NCI-H1417 (cell line): Measurements from ENCODE around the gene CBL.
"Not testable (repeated sequence)": the region's sequence is repeated elsewhere in the genome, so short reads cannot be mapped to it uniquely, and the experiment has no call there.

Source experiments
- DNase-seq, 3 experiments: peaks; one replicate each; lab custom pipeline; 2025; lab: John Stamatoyannopoulos, UW

Gene CBL

GRCh38 chr11:119205574-119206510, at the start of gene CBL:
CBL (plus strand) TSS chr11:119206339; CDS start chr11:119206418, 79 bp downstream.
- DNase-seq: peak; percentile 94 to 97 (median 97)

- no peak for DNase-seq
These were observed 49.6 kb upstream of the CBL start for GRCh38 chr11:119156496-119156895.

GRCh38 chr11:119157063-119157462, 49.1 kb upstream of the CBL start:
- no peak for DNase-seq

GRCh38 chr11:119158467-119158866, 47.7 kb upstream of the CBL start:
- DNase-seq: no peak

GRCh38 chr11:119160151-119160550, 46.0 kb upstream of the CBL start:
- DNase-seq: no peak

- no peak for DNase-seq
These were observed 44.3 kb upstream of the CBL start for GRCh38 chr11:119161871-119162270.

- no peak for DNase-seq
These were observed 39.6 kb upstream of the CBL start for GRCh38 chr11:119166368-119167076.

GRCh38 chr11:119167077-119167458, 39.1 kb upstream of the CBL start:
- DNase-seq: not testable (repeated sequence)

- DNase-seq: no peak
These were observed 38.2 kb upstream of the CBL start for GRCh38 chr11:119167933-119168332.

GRCh38 chr11:119168471-119169281, 37.5 kb upstream of the CBL start, which contains the start of gene NLRX1:
NLRX1 (plus strand) TSS chr11:119168725; CDS start chr11:119171404, 2,679 bp downstream.
- peak; percentile 79 to 95 (median 92) for DNase-seq

GRCh38 chr11:119169282-119169719, 36.8 kb upstream of the CBL start:
- no peak for DNase-seq

- no peak for DNase-seq
These were observed 33.6 kb upstream of the CBL start for GRCh38 chr11:119172513-119172912.

- no peak for DNase-seq
These were observed 32.7 kb upstream of the CBL start for GRCh38 chr11:119173453-119173852.

GRCh38 chr11:119175493-119176077, 30.6 kb upstream of the CBL start:
- peak in 1 of 3 experiments; percentile 38 for DNase-seq

GRCh38 chr11:119178166-119178680, 27.9 kb upstream of the CBL start:
- DNase-seq: no peak

GRCh38 chr11:119179342-119179741, 26.8 kb upstream of the CBL start:
- DNase-seq: no peak

GRCh38 chr11:119179983-119180382, 26.2 kb upstream of the CBL start:
- peak; percentile 89 to 98 (median 92) for DNase-seq

GRCh38 chr11:119180729-119181676, 25.1 kb upstream of the CBL start:
- peak in 2 of 3 experiments; percentile 43 to 58 for DNase-seq

- DNase-seq: peak in 2 of 3 experiments; percentile 81 to 93
These were observed 24.3 kb upstream of the CBL start for GRCh38 chr11:119181677-119182412.
